Bone marrow (tissue), 2 donors: Measurements from ENCODE around the gene RUNX2.
"Not testable (repeated sequence)": the region's sequence is repeated elsewhere in the genome, so short reads cannot be mapped to it uniquely, and the experiment has no call there.

Experiments
- DNase-seq, 2 donors: peaks; one replicate each; lab custom pipeline; 2025; lab: John Stamatoyannopoulos, UW

The RUNX2 gene

DNA sequence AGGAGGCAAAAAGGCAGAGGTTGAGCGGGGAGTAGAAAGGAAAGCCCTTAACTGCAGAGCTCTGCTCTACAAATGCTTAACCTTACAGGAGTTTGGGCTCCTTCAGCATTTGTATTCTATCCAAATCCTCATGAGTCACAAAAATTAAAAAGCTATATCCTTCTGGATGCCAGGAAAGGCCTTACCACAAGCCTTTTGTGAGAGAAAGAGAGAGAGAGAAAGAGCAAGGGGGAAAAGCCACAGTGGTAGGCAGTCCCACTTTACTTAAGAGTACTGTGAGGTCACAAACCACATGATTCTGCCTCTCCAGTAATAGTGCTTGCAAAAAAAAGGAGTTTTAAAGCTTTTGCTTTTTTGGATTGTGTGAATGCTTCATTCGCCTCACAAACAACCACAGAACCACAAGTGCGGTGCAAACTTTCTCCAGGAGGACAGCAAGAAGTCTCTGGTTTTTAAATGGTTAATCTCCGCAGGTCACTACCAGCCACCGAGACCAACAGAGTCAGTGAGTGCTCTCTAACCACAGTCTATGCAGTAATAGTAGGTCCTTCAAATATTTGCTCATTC lies at the start of gene RUNX2:
RUNX2 (plus strand) TSS at position 375 of the 567 bp plus-strand sequence. CDS start 397 bp downstream, outside the sequence.
- DNase-seq: no peak

- no peak for DNase-seq
Measured at GRCh38 chr6:45278367-45278766, 49.8 kb upstream of the RUNX2 start.

GRCh38 chr6:45286707-45287106 lies 41.4 kb upstream of the RUNX2 start:
- not testable (repeated sequence) for DNase-seq

- DNase-seq: no peak
Measured at GRCh38 chr6:45289751-45290514, 38.2 kb upstream of the RUNX2 start.

- DNase-seq: no peak
Measured at GRCh38 chr6:45293306-45293705, 34.8 kb upstream of the RUNX2 start.

DNA sequence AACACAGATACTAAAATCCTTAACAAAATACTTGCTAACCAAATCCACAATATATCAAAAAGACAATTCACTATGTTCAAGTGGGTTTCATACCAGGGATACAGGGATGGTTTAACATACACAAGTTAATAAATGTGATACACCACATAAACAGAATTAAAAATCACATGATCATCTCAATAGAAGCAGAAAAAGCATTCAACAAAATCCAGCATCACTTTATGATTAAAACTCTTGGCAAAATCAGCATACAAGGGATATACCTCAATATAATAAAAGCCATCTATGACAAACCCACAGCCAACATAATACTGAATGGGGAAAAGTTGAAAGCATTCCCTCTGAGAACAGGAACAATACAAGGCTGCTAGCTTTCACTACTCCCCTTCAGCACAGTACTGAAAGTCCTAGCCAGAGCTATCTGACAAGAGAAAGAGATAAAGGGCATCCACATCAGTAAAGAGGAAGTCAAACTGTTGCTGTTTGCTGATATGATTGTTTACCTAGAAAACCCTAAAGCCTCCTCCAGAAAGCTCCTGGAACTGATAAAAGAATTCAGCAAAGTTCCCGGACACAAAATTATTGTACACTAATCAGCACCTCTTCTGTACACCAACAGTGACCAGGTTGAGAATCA lies 33.9 kb upstream of the RUNX2 start:
- DNase-seq: peak in 1 of 2 donors; percentile 12

DNA sequence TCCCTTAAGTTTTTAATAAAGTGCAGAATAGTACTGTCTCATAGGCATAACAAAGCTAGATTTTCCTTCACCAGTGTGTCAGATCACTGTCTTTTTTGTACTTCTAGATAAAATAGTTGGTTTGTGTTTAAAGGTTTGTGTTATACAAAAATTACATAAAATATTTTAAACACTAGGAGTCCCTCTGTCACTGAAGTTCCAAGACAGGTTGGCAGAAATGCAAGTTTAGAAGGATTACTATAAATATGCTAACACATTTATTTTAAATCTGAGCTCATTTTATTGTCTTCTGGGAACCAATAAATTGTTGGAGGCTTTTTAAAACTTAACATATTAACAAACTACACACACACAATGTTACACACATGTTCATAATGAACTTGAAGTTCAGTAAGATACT lies 30.8 kb upstream of the RUNX2 start:
- no peak for DNase-seq

- DNase-seq: no peak
Measured at GRCh38 chr6:45299096-45299581, 29.0 kb upstream of the RUNX2 start.

DNA sequence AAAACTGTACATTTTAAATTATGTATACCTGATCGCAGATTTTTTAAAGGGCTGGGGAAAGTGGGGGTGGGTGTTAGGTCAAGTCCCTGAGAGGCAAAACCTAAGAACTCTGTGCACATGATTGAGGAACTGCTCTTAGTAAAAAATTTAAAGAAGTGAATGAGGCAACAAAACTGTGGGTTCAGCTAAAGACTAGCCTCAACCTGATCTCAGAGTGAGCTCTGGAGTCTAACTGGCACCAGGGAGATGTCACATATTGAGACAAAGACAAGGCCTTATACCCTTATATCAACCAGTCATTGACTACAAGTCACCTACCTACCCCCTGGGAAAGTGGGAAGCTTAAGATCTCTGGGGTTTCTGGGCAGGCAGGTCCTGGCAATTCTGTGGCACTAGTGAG lies 27.4 kb upstream of the RUNX2 start:
- DNase-seq: no peak

- DNase-seq: no peak
Measured at GRCh38 chr6:45301348-45302142, 26.6 kb upstream of the RUNX2 start.

- no peak for DNase-seq
Measured at GRCh38 chr6:45302832-45303231, 25.3 kb upstream of the RUNX2 start.

DNA sequence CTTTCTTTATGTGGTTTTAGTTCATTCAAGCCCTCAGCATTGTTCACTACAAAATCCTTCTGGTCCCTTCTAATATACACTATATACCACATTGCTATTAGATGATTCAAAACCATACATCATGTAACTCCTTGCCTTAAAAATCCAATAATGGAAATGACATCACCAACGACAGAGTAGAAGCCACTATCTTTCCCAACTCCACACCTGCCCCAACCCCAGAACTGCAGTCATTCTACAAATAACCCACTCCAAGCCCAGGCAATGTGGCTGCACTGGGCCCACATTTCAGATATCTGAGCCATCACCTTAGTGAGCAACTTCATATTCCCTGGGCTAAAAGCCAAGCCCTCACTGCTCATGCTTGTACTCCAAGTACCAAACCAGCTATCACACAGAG lies 22.6 kb upstream of the RUNX2 start:
- no peak for DNase-seq

- DNase-seq: peak in 1 of 2 donors; percentile 76
Measured at GRCh38 chr6:45310118-45310788, 17.9 kb upstream of the RUNX2 start.

DNA sequence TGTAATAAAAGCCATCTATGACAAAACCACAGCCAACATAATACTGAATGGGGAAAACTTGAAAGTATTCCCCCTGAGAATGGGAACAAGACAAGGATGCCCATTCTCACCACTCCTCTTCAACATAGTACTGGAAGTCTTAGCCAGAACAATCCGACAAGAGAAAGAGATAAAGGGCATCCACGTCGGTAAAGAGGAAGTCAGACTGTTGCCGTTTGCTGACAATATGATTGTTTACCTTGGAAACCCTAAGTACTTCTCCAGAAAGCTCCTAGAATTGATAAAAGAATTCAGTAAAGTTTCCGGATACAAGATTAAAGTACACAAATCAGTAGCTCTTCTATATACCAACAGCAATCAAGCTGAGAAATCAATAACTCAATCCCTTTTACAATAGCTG lies 14.0 kb upstream of the RUNX2 start:
- peak in 1 of 2 donors; percentile 1 for DNase-seq

DNA sequence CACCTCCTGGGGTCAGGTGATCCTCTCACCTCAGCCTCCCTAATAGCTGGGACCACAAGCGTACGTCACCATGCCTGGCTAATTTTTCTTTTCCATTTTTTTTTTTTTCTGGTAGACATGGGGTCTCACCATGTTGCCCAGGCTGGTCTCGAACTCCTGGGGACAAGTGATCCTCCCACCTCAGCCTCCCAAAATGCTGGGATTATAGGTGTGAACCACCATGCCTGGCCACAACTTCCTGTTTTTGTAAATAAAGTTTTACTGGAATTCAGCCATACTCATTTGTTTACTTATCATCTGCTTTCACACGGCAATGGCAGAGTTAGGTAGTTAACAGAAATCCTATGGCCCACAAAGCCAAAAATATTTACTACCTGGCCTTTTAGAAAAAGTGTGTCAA lies 7.8 kb upstream of the RUNX2 start:
- DNase-seq: no peak

DNA sequence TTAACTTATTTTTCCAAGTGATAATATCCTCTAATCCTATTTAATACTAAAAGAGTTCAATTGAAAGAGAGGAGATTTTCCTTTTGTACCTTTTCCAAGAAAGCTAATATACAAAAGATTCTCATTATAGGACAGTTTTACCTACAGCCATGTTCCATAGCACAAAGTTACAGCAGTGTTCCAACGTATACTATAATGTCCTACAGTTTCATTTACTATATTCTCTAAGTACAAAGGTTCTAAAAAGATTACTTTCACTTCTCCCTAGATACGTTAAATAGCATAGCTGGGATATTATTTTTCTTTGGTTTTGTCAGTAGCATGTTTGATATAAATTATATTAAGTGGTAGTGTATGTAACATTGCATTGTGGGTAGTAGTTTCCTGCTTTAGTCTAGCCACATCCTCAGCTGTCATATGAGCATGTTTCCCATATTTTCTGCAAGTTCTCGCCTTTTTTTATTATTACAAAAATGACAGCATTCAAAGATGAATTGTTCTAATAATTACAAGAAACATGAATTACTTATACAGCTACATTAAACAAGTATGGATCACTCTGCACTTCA lies 4.4 kb upstream of the RUNX2 start:
- peak in 1 of 2 donors; percentile 58 for DNase-seq

DNA sequence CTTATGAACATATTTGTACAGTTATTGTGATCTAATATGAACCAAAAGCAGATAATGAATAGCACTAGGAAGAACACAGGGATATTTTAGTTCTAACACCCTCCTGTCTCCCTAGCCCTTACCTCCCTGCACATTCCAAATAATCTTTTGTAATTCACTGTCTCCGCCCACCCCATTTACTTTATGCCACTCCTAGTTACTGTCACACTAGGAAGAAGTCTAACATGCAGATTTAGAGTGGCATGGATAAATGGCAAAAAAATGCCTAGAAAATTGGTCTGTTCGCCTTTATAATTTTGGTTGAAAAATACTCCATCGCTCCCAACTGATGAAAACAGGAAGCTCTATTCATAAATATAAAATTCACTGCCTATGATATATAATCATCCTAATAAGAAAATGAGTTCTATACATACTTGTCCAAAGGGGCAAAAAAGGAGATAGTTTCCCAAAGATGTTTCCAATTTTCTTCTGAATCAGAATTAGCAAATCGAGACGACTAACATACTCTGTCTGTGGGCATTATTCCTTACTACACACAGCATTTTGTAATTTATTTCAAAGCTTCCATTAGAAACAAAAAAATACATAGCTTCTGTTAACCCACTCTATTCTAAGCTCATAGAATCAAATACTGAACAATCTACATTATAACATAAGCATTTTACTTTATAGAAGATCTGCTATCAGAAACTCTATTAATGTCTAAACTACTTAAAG lies 1.3 kb upstream of the RUNX2 start:
- no peak for DNase-seq

GRCh38 chr6:45328523-45328922 lies 393 bp downstream of the RUNX2 start:
- no peak for DNase-seq

GRCh38 chr6:45344900-45345299 lies 16.8 kb downstream of the RUNX2 start:
- DNase-seq: no peak

- DNase-seq: no peak
Measured at GRCh38 chr6:45350186-45350710, 22.1 kb downstream of the RUNX2 start.
